HL-60/S4 (cell line): ENCODE results near the gene C15orf62.

Source experiments
- in situ Hi-C: fragments of 300-500 bp; cut with MboI; formaldehyde crosslinking; loops from 2 replicates; pipeline ENCODE4 v1.14.3; 2022; ENCODE audit warnings: low sequenced_read_pairs

The C15orf62 gene

GRCh38 chr15:40754883-40755811 lies 14.6 kb upstream of the C15orf62 start, which contains the start of gene RMDN3:
Gene RMDN3, minus strand, starts transcription at chr15:40755254. Its CDS starts 471 bp downstream, at chr15:40754783.
- in situ Hi-C loops = no loop called here

GRCh38 chr15:40755812-40756208 lies 14.0 kb upstream of the C15orf62 start:
- in situ Hi-C loops = no loop called here

GRCh38 chr15:40756938-40757337 lies 12.8 kb upstream of the C15orf62 start:
- in situ Hi-C loops = no loop called here

GRCh38 chr15:40759961-40760360 lies 9.8 kb upstream of the C15orf62 start:
- in situ Hi-C loops = no loop called here

- in situ Hi-C loops = no loop called here
Measured at GRCh38 chr15:40762919-40763800, 6.6 kb upstream of the C15orf62 start.

GRCh38 chr15:40763801-40764628 lies 5.8 kb upstream of the C15orf62 start, which contains the start of gene GCHFR:
Gene GCHFR, plus strand, starts transcription at chr15:40764068. Its CDS starts 113 bp downstream, at chr15:40764181.
- in situ Hi-C loops = no loop called here

GRCh38 chr15:40764629-40765103 lies 5.1 kb upstream of the C15orf62 start:
- in situ Hi-C loops = no loop called here

- in situ Hi-C loops = no loop called here
Measured at GRCh38 chr15:40766194-40766815, 3.5 kb upstream of the C15orf62 start.

GRCh38 chr15:40766906-40767837 lies 2.6 kb upstream of the C15orf62 start:
- in situ Hi-C loops = no loop called here

- in situ Hi-C loops = no loop called here
Measured at GRCh38 chr15:40767838-40768500, 1.8 kb upstream of the C15orf62 start.

- in situ Hi-C loops = no loop called here
Measured at GRCh38 chr15:40768521-40769273, 1.1 kb upstream of the C15orf62 start.

- in situ Hi-C loops = no loop called here
Measured at GRCh38 chr15:40770147-40770721, 454 bp downstream of the C15orf62 start.

GRCh38 chr15:40771242-40771641 lies 1.5 kb downstream of the C15orf62 start:
- in situ Hi-C loops = no loop called here

- in situ Hi-C loops = no loop called here
Measured at GRCh38 chr15:40772014-40772413, 2.2 kb downstream of the C15orf62 start.

GRCh38 chr15:40773496-40773895 lies 3.7 kb downstream of the C15orf62 start:
- in situ Hi-C loops = no loop called here

- in situ Hi-C loops = no loop called here
Measured at GRCh38 chr15:40773902-40774301, 4.1 kb downstream of the C15orf62 start.

- in situ Hi-C loops = no loop called here
Measured at GRCh38 chr15:40775007-40775406, 5.2 kb downstream of the C15orf62 start.
